IMR-90 (cell line): ENCODE data around the gene ANGPTL7. TPM values are rescaled to one million over a fixed set of nuclear protein-coding genes. Genes with fewer than 3 reads are reported as not detected.

ENCODE experiments used
- ATAC-seq: fragments of 200-7000 bp; cut with Tn5 transposase; 2 replicates; pipeline ENCODE4 v1.9.1; 2020; ENCODE audit warnings: low read depth, mild to moderate bottlenecking, moderate library complexity
- BruUV-seq: library from RNA; stranded (reverse); fragments of 400-500 nt; replicated peaks from 2 replicates; lab custom pipeline; 2021; lab: Mats Ljungman, UMichigan
- CTCF ChIA-PET: fragments of 300-600 bp; formaldehyde crosslinking; extraction: SDS; loops from one replicate; lab custom pipeline; 2021; ENCODE audit warnings: antibody characterized with exemption; lab: Yijun Ruan, JAX
- POLR2A ChIA-PET: fragments of 300-600 bp; sonication (Branson Sonifier 250); formaldehyde crosslinking; loops from one replicate; lab custom pipeline; 2022; ENCODE audit warnings: antibody characterized with exemption; ENCODE audit not compliant: unreplicated experiment; lab: Charles Lee
- DNase-seq: peaks from one replicate; pipeline ENCODE4 v3.0.0; 2013
- H2AFZ ChIP-seq: replicated peaks from 2 replicates; pipeline ENCODE3; 2013; ENCODE audit warnings: low read length, mild to moderate bottlenecking; ENCODE audit not compliant: poor library complexity
- H2AK5ac ChIP-seq: 2 replicates; pipeline ENCODE4 v1.6.1; 2013; ENCODE audit warnings: low read depth, low read length, inconsistent platforms
- H2AK9ac ChIP-seq: replicated peaks from 2 replicates; pipeline ENCODE3; 2013; ENCODE audit warnings: mild to moderate bottlenecking, low read depth, low read length, moderate library complexity; ENCODE audit not compliant: poor library complexity
- H2BK120ac ChIP-seq: 2 replicates; pipeline ENCODE4 v1.6.1; 2013; ENCODE audit warnings: low read depth, low read length, inconsistent platforms
- H2BK15ac ChIP-seq: 3 replicates; pipeline ENCODE4 v1.6.1; 2013; ENCODE audit warnings: low read depth, low read length, inconsistent platforms
- H2BK20ac ChIP-seq: 2 replicates; pipeline ENCODE4 v1.6.1; 2013; ENCODE audit warnings: low read depth, mild to moderate bottlenecking, inconsistent platforms, low read length, moderate library complexity
- H2BK5ac ChIP-seq: 2 replicates; pipeline ENCODE4 v1.6.1; 2013; ENCODE audit warnings: mild to moderate bottlenecking, low read depth, low read length, inconsistent platforms; ENCODE audit not compliant: poor library complexity, severe bottlenecking
- H3K14ac ChIP-seq: replicated peaks from 2 replicates; pipeline ENCODE4 v1.6.1; 2013; ENCODE audit warnings: low read depth, low read length, inconsistent platforms
- H3K18ac ChIP-seq: 2 replicates; pipeline ENCODE4 v1.6.1; 2013; ENCODE audit warnings: low read depth, low read length, control low read depth
- H3K23ac ChIP-seq: 2 replicates; pipeline ENCODE4 v1.6.1; 2013; ENCODE audit warnings: low read depth, low read length, inconsistent platforms
- H3K27ac ChIP-seq: 2 replicates; pipeline ENCODE4 v1.5.1; 2013; ENCODE audit warnings: mild to moderate bottlenecking, control low read depth, low read length; ENCODE audit not compliant: insufficient read depth
- H3K27me3 ChIP-seq: 2 replicates; pipeline ENCODE4 v1.6.1; 2013; ENCODE audit warnings: low read length; ENCODE audit not compliant: control insufficient read depth, insufficient read depth
- H3K36me3 ChIP-seq: 2 replicates; pipeline ENCODE4 v1.6.1; 2013; ENCODE audit warnings: low read length, mixed read lengths; ENCODE audit not compliant: control insufficient read depth, insufficient read depth
- H3K4ac ChIP-seq: 2 replicates; pipeline ENCODE4 v1.6.1; 2013; ENCODE audit warnings: low read depth, low read length, inconsistent platforms
- H3K4me1 ChIP-seq: 2 replicates; pipeline ENCODE4 v1.6.1; 2013; ENCODE audit warnings: low read length, mixed read lengths; ENCODE audit not compliant: control insufficient read depth, insufficient read depth
- H3K4me2 ChIP-seq: 2 replicates; pipeline ENCODE4 v1.6.1; 2013; ENCODE audit warnings: low read depth, mild to moderate bottlenecking, control low read depth, low read length, moderate library complexity
- H3K4me3 ChIP-seq: 2 replicates; pipeline ENCODE4 v1.5.1; 2013; ENCODE audit warnings: low read depth, mild to moderate bottlenecking, control low read depth, low read length, moderate library complexity; ENCODE audit not compliant: insufficient read depth
- H3K56ac ChIP-seq: 2 replicates; pipeline ENCODE4 v1.6.1; 2013; ENCODE audit warnings: low read length, inconsistent platforms; ENCODE audit not compliant: insufficient read depth; ENCODE audit errors: extremely low read depth
- H3K79me1 ChIP-seq, 2 experiments: 2 replicates each; pipeline ENCODE4 v1.6.1; 2013; ENCODE audit warnings: low read length in 2 of 2, inconsistent platforms in 1 of 2, low read depth in 1 of 2
- H3K9ac ChIP-seq: 2 replicates; pipeline ENCODE4 v1.6.1; 2013; ENCODE audit warnings: low read depth, low read length, control low read depth
- H3K9me1 ChIP-seq: 2 replicates; pipeline ENCODE4 v1.6.1; 2013; ENCODE audit warnings: low read length, inconsistent platforms; ENCODE audit not compliant: insufficient read depth
- H3K9me3 ChIP-seq: 2 replicates; pipeline ENCODE4 v1.6.1; 2013; ENCODE audit warnings: low read length; ENCODE audit not compliant: control insufficient read depth, insufficient read depth
- H4K20me1 ChIP-seq: 2 replicates; pipeline ENCODE4 v1.6.1; 2013; ENCODE audit warnings: low read length, inconsistent platforms; ENCODE audit not compliant: insufficient read depth
- H4K5ac ChIP-seq: 2 replicates; pipeline ENCODE4 v1.6.1; 2013; ENCODE audit warnings: mild to moderate bottlenecking, low read depth, low read length, control low read depth
- H4K8ac ChIP-seq, 2 experiments: 2 replicates each; pipeline ENCODE4 v1.6.1; 2013; ENCODE audit warnings: low read depth in 2 of 2, low read length in 2 of 2, control low read depth in 1 of 2, inconsistent platforms in 1 of 2
- H4K91ac ChIP-seq: 2 replicates; pipeline ENCODE4 v1.6.1; 2013; ENCODE audit warnings: low read depth, low read length, inconsistent platforms; ENCODE audit not compliant: insufficient read depth
- BHLHE40 ChIP-seq: fragments of 150-350 bp; IDR thresholded peaks from 2 replicates; pipeline ENCODE4 v1.6.1; 2016; ENCODE audit warnings: mild to moderate bottlenecking, low read depth, low read length
- CEBPB ChIP-seq: IDR thresholded peaks from 2 replicates; pipeline ENCODE4 v1.6.1; 2012; ENCODE audit warnings: low read depth, low read length, improper control_type of control experiment
- CHD1 ChIP-seq: IDR thresholded peaks from 2 replicates; pipeline ENCODE4 v1.6.1; 2012; ENCODE audit warnings: low read depth, low read length, improper control_type of control experiment
- ELK1 ChIP-seq: fragments of 150-350 bp; IDR thresholded peaks from 2 replicates; pipeline ENCODE4 v1.6.1; 2016; ENCODE audit warnings: low read depth, mild to moderate bottlenecking, low read length, moderate library complexity, borderline replicate concordance
- FOS ChIP-seq: fragments of 150-350 bp; IDR thresholded peaks from 2 replicates; pipeline ENCODE4 v1.6.1; 2016; ENCODE audit warnings: low read depth, low read length
- MAFK ChIP-seq: IDR thresholded peaks from 2 replicates; pipeline ENCODE4 v1.6.1; 2012; ENCODE audit warnings: low read depth, low read length, improper control_type of control experiment
- MAZ ChIP-seq: IDR thresholded peaks from 2 replicates; pipeline ENCODE4 v1.6.1; 2012; ENCODE audit warnings: low read depth, mild to moderate bottlenecking, low read length, improper control_type of control experiment, moderate library complexity, borderline replicate concordance
- MXI1 ChIP-seq: IDR thresholded peaks from 2 replicates; pipeline ENCODE4 v1.6.1; 2012; ENCODE audit warnings: low read depth, mild to moderate bottlenecking, low read length, moderate library complexity, borderline replicate concordance
- NFE2L2 ChIP-seq: fragments of 150-350 bp; IDR thresholded peaks from 2 replicates; pipeline ENCODE4 v1.6.1; 2016; ENCODE audit warnings: low read depth, mild to moderate bottlenecking, low read length
- POLR2A ChIP-seq: IDR thresholded peaks from 2 replicates; pipeline ENCODE4 v1.6.1; 2012; ENCODE audit warnings: mild to moderate bottlenecking, low read depth, low read length
- RAD21 ChIP-seq: IDR thresholded peaks from 2 replicates; pipeline ENCODE4 v1.6.1; 2012; ENCODE audit warnings: low read length, improper control_type of control experiment
- RCOR1 ChIP-seq: IDR thresholded peaks from 2 replicates; pipeline ENCODE4 v1.6.1; 2012; ENCODE audit warnings: mild to moderate bottlenecking, low read length, improper control_type of control experiment; ENCODE audit not compliant: insufficient replicate concordance
- RFX5 ChIP-seq: IDR thresholded peaks from 2 replicates; pipeline ENCODE4 v1.8.0; 2012; ENCODE audit warnings: low read depth, mild to moderate bottlenecking, low read length, moderate library complexity
- SMC3 ChIP-seq: fragments of 150-350 bp; IDR thresholded peaks from 2 replicates; pipeline ENCODE4 v1.6.1; 2016; ENCODE audit warnings: low read depth, mild to moderate bottlenecking, antibody characterized with exemption, low read length, moderate library complexity
- USF2 ChIP-seq: fragments of 150-350 bp; IDR thresholded peaks from 2 replicates; pipeline ENCODE4 v1.6.1; 2017; ENCODE audit warnings: mild to moderate bottlenecking, antibody characterized with exemption, low read length, low read depth
- WGBS, 2 experiments: methylation state at CpG; one replicate each; pipeline versions ENCODE4 v1.1.5 to v1.1.7; 2013; ENCODE audit warnings: missing lambda C conversion rate in 2 of 2; ENCODE audit not compliant: insufficient read length in 1 of 2; ENCODE audit errors: extremely low coverage in 2 of 2; 5-methylcytosine and 5-hydroxymethylcytosine counted together
- dilution Hi-C: fragments of 300-500 bp; cut with HindIII; formaldehyde crosslinking; loops from one replicate; pipeline ENCODE4 v1.14.3; 2018; ENCODE audit warnings: low sequenced_read_pairs; ENCODE audit not compliant: unreplicated experiment
- in situ Hi-C: fragments of 300-500 bp; cut with MboI; formaldehyde crosslinking; loops from 3 replicates; pipeline ENCODE4 v1.14.3; 2019; ENCODE audit warnings: low sequenced_read_pairs, inconsistent platforms, mixed read lengths
- intact Hi-C: fragments of 100-400 bp; cut with micrococcal nuclease; formaldehyde crosslinking; loops from 2 replicates; pipeline ENCODE4 v1.10.0; 2022
- polyA plus RNA-seq, 3 experiments: library from polyadenylated mRNA; depleted of rRNA; stranded (reverse); fragments of >200 nt; gene quantifications; 2 replicates each; pipeline ENCODE4 v1.2.3, GENCODE V29; 2012; ENCODE audit warnings: low replicate concordance in 1 of 3
- total RNA-seq: library from RNA; depleted of rRNA; stranded (reverse); fragments of >200 nt; gene quantifications from 2 replicates; pipeline ENCODE4 v1.2.3, GENCODE V29; 2012

ANGPTL7 gene
- total and polyA plus RNA-seq, 2 of the 4 experiments (the other 2 are of a cell fraction) = under 0.01 TPM; not detected in 1

DNA sequence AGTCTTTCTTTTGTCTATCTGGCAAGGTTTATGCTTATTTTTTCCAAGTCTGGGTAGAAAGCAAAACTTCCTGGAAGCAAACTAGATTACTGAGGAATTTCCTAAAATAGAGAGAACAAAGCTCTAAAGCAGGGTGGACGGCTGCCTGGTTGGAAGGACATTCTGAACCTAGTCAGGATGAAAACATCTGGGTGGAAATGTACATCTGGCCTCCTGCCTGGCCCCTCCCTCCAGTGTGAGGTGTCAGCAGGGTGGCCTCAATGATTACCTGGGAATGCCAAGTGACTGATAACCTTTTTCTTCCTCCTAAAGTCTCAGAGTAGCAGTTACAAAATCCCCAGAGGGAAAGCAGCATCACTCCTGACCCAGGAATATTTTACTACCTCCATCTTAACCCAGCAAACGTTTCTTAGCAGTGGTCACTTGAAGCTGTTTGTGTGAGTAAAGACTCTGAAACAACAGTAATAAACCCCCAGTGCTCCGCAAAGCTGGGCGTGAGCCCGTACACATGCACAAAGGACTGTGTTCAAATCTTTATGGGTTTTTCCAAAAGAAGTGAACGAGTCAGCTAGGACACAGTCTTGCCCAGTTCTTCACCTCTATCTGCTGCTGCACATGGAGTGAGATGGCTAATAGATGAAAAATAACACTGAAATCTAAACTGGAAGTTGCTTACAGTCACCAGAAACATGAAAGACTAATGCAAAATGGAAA lies 18.9 kb downstream of the ANGPTL7 start:
- H2AK9ac ChIP-seq = no peak overlapping the region
- no peak overlapping the region for H3K23ac ChIP-seq
- no peaks in the 10 kb centered on the region for H3K27me3 ChIP-seq
- H2AFZ ChIP-seq = no peak overlapping the region
- H2BK5ac ChIP-seq = no peak overlapping the region
- no peak overlapping the region for H2BK15ac ChIP-seq
- BruUV-seq = no TSS peak
- POLR2A ChIA-PET = no interaction called here
- CTCF ChIA-PET = interaction anchor here (0.5 to 0.9 kb wide), 4 partner anchors 22 to 936 kb away, joined by 3 read pairs; no protein-coding TSS in a partner anchor
- no peaks in the 10 kb centered on the region for H3K79me1 ChIP-seq
- H3K14ac ChIP-seq = no peak overlapping the region
- no peaks in the 10 kb centered on the region; the same call in 1 of the 2 replicates for H3K9me1 ChIP-seq
- H3K9ac ChIP-seq = no peak overlapping the region
- no peak overlapping the region for H3K27ac ChIP-seq
- H3K36me3 ChIP-seq = peaks cover 57% of the 10 kb centered on the region
- no CpG with 5 or more reads among the region's 6 CpGs for WGBS, 2 experiments
- H3K4me3 ChIP-seq = no peak overlapping the region
- in situ Hi-C loops = no loop called here
- no peak overlapping the region for H4K8ac ChIP-seq
- H3K4ac ChIP-seq = no peak overlapping the region
- no peak; the same call in 1 of the 2 replicates for ATAC-seq
- H3K9me3 ChIP-seq = no peaks in the 10 kb centered on the region
- H2BK120ac ChIP-seq = no peak overlapping the region
- H3K56ac ChIP-seq = no peak overlapping the region
- no peak overlapping the region for H3K4me2 ChIP-seq
- dilution Hi-C loops = no loop called here
- no peaks in the 10 kb centered on the region for H4K20me1 ChIP-seq
- H4K91ac ChIP-seq = no peak overlapping the region
- H3K4me1 ChIP-seq = no peaks in the 10 kb centered on the region
- no peak overlapping the region for H2BK20ac ChIP-seq
- no peak overlapping the region for H4K5ac ChIP-seq
- intact Hi-C loops = loop anchor here (5.0 kb wide), 1 partner anchor 116 kb away; no protein-coding TSS in a partner anchor
- no peak for DNase-seq
- no peak overlapping the region for H3K18ac ChIP-seq
- H2AK5ac ChIP-seq = no peak overlapping the region
- TF ChIP-seq CHD1 = no peak
- TF ChIP-seq FOS = no peak
- TF ChIP-seq USF2 = no peak
- no peak for TF ChIP-seq CEBPB
- TF ChIP-seq SMC3 = no peak
- TF ChIP-seq RFX5 = no peak
- TF ChIP-seq MXI1 = no peak
- no peak for TF ChIP-seq ELK1
- TF ChIP-seq POLR2A = no peak
- TF ChIP-seq MAFK = no peak
- TF ChIP-seq RAD21 = no peak
- TF ChIP-seq NFE2L2 = no peak
- TF ChIP-seq RCOR1 = no peak
- TF ChIP-seq BHLHE40 = no peak
- TF ChIP-seq MAZ = no peak
